ENCODE measurements around the gene BMP8B. TPM values are rescaled to one million over a fixed set of nuclear protein-coding genes. Genes with fewer than 3 reads are reported as not detected.

Gene BMP8B, protein sequence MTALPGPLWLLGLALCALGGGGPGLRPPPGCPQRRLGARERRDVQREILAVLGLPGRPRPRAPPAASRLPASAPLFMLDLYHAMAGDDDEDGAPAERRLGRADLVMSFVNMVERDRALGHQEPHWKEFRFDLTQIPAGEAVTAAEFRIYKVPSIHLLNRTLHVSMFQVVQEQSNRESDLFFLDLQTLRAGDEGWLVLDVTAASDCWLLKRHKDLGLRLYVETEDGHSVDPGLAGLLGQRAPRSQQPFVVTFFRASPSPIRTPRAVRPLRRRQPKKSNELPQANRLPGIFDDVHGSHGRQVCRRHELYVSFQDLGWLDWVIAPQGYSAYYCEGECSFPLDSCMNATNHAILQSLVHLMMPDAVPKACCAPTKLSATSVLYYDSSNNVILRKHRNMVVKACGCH
- 0.90 and 1.3 TPM in 2 replicates for total RNA-seq

DNA sequence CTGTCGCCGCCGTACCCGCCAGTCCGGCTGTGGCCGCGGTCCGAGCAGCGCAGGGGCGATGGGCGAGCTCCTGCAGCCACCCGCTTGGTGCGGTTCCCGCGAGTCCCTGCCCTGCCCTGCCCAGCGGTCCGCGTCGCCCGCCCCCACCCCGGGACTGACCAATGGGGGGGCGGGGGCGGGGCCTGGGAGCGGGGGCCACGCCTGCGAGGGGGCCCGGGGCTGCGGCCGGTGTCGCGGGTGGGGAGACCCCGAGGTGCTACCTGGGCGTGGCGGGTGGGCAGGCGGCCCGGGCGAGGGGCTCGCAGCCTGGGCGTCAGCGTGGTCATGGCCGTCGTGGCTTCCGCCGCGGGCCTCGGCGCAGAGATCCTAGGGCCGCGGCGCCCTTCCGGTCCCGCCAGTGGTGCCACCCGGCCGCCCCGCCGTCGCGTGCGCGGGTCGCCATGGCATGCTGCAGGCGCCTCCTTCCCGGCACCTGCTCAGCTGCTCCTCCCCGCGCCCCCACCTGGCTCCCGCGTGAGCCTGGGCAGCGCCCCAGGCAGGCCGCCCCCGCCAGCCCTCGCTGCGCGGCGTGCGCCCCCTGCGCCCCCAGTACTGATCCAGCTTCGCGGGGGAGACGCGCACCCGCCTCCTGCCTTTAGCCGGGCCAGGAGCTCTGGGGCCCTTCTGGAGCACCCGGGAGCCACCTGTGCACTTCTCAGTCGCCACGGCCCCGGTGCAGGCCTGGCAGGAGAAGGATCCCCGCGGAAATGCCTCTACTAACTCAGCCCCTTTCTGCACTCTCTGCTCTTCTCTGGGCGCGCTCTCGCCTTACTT is at the start of gene BMP8B:
BMP8B (minus strand) TSS at position 108 of the 813 bp plus-strand sequence. CDS start 380 bp downstream, outside the sequence.
- Histone ChIP-seq H3K36me3 (ENCODE audit: control insufficient read depth, insufficient read depth, low read length) (no peaks in the 10 kb centered on the region), H3K27me3 (ENCODE audit: control insufficient read depth, insufficient read depth, low read length) (peaks cover 11% of the 10 kb centered on the region), H3K4me3 (ENCODE audit: low read depth, low read length) (peak within 1 kb of the TSS; percentile 28)
- DNase-seq (ENCODE audit: low read depth) (no peak), FAIRE-seq (no peak)
- TF ChIP-seq, protein P1, sequence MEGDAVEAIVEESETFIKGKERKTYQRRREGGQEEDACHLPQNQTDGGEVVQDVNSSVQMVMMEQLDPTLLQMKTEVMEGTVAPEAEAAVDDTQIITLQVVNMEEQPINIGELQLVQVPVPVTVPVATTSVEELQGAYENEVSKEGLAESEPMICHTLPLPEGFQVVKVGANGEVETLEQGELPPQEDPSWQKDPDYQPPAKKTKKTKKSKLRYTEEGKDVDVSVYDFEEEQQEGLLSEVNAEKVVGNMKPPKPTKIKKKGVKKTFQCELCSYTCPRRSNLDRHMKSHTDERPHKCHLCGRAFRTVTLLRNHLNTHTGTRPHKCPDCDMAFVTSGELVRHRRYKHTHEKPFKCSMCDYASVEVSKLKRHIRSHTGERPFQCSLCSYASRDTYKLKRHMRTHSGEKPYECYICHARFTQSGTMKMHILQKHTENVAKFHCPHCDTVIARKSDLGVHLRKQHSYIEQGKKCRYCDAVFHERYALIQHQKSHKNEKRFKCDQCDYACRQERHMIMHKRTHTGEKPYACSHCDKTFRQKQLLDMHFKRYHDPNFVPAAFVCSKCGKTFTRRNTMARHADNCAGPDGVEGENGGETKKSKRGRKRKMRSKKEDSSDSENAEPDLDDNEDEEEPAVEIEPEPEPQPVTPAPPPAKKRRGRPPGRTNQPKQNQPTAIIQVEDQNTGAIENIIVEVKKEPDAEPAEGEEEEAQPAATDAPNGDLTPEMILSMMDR (IDR thresholded peaks at IDR 0.05; ENCODE audit: insufficient read depth, low read length, severe bottlenecking), result no peak

DNA sequence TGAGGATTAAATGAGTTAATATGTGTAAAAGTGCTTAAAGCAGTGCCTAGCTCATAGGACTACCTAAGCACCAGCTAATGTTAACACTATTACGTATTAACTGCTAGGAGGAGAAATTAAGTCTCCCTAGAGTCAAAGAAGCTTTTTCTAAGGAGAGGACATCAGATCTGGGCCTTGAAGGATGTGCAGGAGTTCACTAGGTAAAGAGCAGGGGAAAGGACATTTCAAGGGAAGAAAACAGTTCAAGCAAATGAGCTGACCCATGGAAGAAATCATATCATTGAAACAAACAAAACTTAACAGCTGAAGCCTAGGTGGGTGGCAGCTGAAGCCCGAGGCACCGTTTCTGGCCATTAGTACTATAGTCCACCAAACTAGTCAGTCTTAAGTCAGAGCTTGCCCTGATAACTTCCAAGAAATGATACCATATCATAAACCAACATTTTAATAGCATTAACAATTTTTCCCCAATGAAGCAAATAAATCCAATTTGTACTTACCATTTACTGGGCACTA is 48.0 kb upstream of the BMP8B start:
- no peaks in the 10 kb centered on the region for H3K27me3 ChIP-seq (ENCODE audit: control insufficient read depth, insufficient read depth, low read length)
- TF ChIP-seq, protein P1 (IDR thresholded peaks at IDR 0.05; ENCODE audit: insufficient read depth, low read length, severe bottlenecking), result no peak
- H3K4me3 ChIP-seq (ENCODE audit: low read depth, low read length), result no peak overlapping the region
- H3K36me3 ChIP-seq (ENCODE audit: control insufficient read depth, insufficient read depth, low read length), result peaks cover 7% of the 10 kb centered on the region
- DNase-seq (ENCODE audit: low read depth) (no peak), FAIRE-seq (peak; percentile 64)

DNA sequence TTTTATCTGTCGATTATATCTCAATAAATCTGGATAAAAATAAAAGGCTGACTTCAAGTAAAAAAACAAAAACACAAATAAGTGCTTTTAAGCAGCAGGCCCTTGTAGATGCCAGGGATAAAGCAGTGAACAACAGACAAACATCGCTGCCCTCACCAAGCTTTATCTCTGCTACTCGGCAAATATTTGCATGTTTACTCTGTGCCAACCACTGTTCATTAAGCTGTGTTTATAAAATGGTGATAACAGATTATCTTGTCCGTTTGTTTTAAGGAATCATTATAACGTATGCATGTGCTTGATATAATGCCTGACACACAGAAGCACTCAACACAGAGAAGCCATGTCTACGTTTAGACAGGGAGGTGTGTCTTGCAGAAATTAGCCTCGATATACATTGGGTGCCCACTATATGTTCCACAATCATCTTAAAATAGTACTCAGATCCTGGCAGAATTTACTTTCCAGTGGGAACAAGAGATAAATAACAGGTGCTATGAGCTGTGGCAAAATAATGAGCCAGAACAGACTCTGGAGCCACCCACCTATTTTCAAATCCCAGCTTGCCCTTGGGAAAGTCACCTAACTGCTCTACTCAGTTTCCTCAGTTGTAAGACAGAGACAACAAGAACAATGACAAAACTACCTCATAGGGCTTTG is 47.4 kb upstream of the BMP8B start:
- DNase-seq (ENCODE audit: low read depth) (no peak), FAIRE-seq (no peak)
- TF ChIP-seq, protein P1 (IDR thresholded peaks at IDR 0.05; ENCODE audit: insufficient read depth, low read length, severe bottlenecking), result no peak
- Histone ChIP-seq H3K4me3 (ENCODE audit: low read depth, low read length) (no peak overlapping the region), H3K36me3 (ENCODE audit: control insufficient read depth, insufficient read depth, low read length) (peaks cover 5% of the 10 kb centered on the region), H3K27me3 (ENCODE audit: control insufficient read depth, insufficient read depth, low read length) (no peaks in the 10 kb centered on the region)

DNA sequence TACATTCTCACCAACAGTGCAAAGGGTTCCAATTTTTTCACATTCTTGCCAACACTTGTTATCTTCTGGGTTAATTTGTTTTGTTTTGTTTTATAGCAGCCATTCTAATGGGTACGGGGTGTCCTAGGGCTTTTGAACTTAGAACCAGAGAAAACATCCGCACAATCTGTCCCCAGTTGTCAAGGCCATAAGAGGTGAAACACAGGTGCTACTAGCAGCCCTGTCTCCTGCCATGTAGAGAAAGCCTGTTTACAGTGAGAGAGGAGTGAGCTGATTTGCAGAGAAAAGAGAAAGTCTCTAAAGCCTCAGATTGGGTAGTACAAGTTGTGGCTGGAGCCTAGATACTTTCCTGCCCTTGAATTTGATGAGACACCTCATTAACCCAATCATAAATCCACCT is 46.4 kb upstream of the BMP8B start:
- Histone ChIP-seq H3K27me3 (ENCODE audit: control insufficient read depth, insufficient read depth, low read length) (no peaks in the 10 kb centered on the region), H3K4me3 (ENCODE audit: low read depth, low read length) (no peak overlapping the region), H3K36me3 (ENCODE audit: control insufficient read depth, insufficient read depth, low read length) (peaks cover 2% of the 10 kb centered on the region)
- no peak for FAIRE-seq
- TF ChIP-seq, protein P1 (IDR thresholded peaks at IDR 0.05; ENCODE audit: insufficient read depth, low read length, severe bottlenecking), result no peak
- no peak for DNase-seq (ENCODE audit: low read depth)

DNA sequence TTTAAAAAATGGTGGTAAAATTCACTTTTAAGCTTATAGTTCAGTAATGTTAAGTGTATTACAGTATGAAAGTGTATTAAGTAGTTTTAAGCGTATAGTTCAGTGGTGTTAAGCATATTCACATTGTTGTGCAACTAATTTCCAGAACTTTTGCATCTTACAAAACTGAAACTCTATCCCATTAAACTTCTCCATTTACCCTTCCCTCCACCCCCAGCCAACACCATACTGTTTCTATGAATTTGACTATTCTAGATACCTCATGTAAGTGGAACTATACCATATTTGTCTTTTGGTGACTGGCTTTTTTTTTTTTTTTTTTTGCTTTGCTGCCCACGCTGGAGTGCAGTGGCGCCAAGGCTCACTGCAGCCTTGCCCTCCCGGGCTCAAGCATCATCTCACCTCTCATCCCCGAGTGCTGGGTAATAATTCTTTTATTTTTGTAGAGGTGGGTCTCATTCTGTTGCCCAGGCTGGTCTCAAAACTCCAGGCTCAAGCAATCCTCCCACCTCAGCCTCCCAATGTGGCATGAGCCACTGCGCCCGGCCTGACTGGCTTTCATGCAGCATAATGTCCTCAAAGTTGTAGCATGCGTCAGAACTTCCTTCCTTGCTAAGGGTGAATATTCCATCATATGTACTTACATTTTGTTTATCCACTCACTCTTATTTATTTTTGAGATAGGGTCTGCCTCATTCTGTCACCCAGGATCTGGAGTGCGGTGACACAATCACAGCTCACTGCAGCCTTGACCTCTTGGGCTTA is 45.1 kb upstream of the BMP8B start:
- DNase-seq (ENCODE audit: low read depth), result no peak
- FAIRE-seq, result no peak
- TF ChIP-seq, protein P1 (IDR thresholded peaks at IDR 0.05; ENCODE audit: insufficient read depth, low read length, severe bottlenecking), result no peak
- Histone ChIP-seq H3K36me3 (ENCODE audit: control insufficient read depth, insufficient read depth, low read length) (no peaks in the 10 kb centered on the region), H3K27me3 (ENCODE audit: control insufficient read depth, insufficient read depth, low read length) (no peaks in the 10 kb centered on the region), H3K4me3 (ENCODE audit: low read depth, low read length) (no peak overlapping the region)
